Mesothelial cell of epicardium (in vitro differentiated cells): ENCODE data around the gene DPH7. TPM values are rescaled to one million over a fixed set of nuclear protein-coding genes. Genes with fewer than 3 reads are reported as not detected.
"Not testable (repeated sequence)": the region's sequence is repeated elsewhere in the genome, so short reads cannot be mapped to it uniquely, and the experiment has no call there.

Experiments used
- DNase-seq, 2 experiments: peaks; one replicate each; pipeline ENCODE4 v3.0.0; 2021; ENCODE audit warnings: low spot score in 2 of 2; ENCODE audit not compliant: unreplicated experiment in 2 of 2
- H3K27ac Mint-ChIP-seq: 2 replicates; pipeline ENCODE4 v1.8.0; 2021; ENCODE audit warnings: mixed read lengths
- H3K27me3 Mint-ChIP-seq: 2 replicates; pipeline ENCODE4 v1.8.0; 2021; ENCODE audit warnings: low read depth, mixed read lengths
- H3K36me3 Mint-ChIP-seq: 2 replicates; pipeline ENCODE4 v1.8.0; 2021; ENCODE audit warnings: mixed read lengths
- H3K4me1 Mint-ChIP-seq: 2 replicates; pipeline ENCODE4 v1.8.0; 2021; ENCODE audit warnings: mixed read lengths
- H3K4me3 Mint-ChIP-seq: 2 replicates; pipeline ENCODE4 v1.8.0; 2021; ENCODE audit warnings: mild to moderate bottlenecking, moderate library complexity, mixed read lengths
- H3K9me3 Mint-ChIP-seq: 2 replicates; pipeline ENCODE4 v1.8.0; 2021; ENCODE audit warnings: mixed read lengths
- total RNA-seq: library from RNA; stranded (reverse); gene quantifications from 3 replicates; pipeline ENCODE4 v1.2.1, GENCODE V29; 2021
- TF ChIP-seq, protein P1 (sequence below): fragments of 200-600 bp; sonication (generic); IDR thresholded peaks from one replicate; pipeline ENCODE4 v1.5.0; 2021; ENCODE audit warnings: antibody characterized with exemption; ENCODE audit not compliant: unreplicated experiment

DPH7 gene
- total RNA-seq, 1 donor from 2014 or later = 59.4 TPM

DNA sequence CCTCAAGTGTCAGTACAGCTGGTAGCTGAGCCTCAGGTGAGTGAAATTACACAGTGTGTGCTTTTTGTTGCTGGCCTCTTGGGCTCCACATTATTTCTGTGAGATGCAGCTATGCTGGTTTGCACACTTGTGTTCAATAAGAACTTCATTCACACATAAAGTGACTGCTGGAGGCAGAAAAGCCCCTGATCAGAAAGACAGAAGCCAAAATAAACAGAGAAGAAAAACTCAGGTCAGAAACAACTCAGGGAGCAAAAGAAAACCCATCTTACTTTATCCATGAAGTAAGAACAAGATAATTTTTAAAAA lies 43.7 kb downstream of the DPH7 start:
- TF ChIP-seq, protein P1, sequence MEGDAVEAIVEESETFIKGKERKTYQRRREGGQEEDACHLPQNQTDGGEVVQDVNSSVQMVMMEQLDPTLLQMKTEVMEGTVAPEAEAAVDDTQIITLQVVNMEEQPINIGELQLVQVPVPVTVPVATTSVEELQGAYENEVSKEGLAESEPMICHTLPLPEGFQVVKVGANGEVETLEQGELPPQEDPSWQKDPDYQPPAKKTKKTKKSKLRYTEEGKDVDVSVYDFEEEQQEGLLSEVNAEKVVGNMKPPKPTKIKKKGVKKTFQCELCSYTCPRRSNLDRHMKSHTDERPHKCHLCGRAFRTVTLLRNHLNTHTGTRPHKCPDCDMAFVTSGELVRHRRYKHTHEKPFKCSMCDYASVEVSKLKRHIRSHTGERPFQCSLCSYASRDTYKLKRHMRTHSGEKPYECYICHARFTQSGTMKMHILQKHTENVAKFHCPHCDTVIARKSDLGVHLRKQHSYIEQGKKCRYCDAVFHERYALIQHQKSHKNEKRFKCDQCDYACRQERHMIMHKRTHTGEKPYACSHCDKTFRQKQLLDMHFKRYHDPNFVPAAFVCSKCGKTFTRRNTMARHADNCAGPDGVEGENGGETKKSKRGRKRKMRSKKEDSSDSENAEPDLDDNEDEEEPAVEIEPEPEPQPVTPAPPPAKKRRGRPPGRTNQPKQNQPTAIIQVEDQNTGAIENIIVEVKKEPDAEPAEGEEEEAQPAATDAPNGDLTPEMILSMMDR = no peak
- no peak for DNase-seq
- H3K27ac Mint-ChIP-seq = peak overlapping the region; percentile 70
- H3K4me3 Mint-ChIP-seq = no peak overlapping the region
- peaks cover 7% of the 10 kb centered on the region for H3K36me3 Mint-ChIP-seq
- H3K27me3 Mint-ChIP-seq = no peaks in the 10 kb centered on the region
- H3K9me3 Mint-ChIP-seq = peaks cover 5% of the 10 kb centered on the region
- peaks cover 7% of the 10 kb centered on the region for H3K4me1 Mint-ChIP-seq

GRCh38 chr9:137534256-137535119 lies 44.2 kb downstream of the DPH7 start:
- peaks cover 5% of the 10 kb centered on the region for H3K9me3 Mint-ChIP-seq
- peaks cover 7% of the 10 kb centered on the region for H3K4me1 Mint-ChIP-seq
- no peaks in the 10 kb centered on the region for H3K27me3 Mint-ChIP-seq
- TF ChIP-seq, protein P1 = peak; percentile 27
- H3K36me3 Mint-ChIP-seq = peaks cover 7% of the 10 kb centered on the region
- peak overlapping the region; percentile 70 for H3K27ac Mint-ChIP-seq
- DNase-seq = no peak
- H3K4me3 Mint-ChIP-seq = no peak overlapping the region

GRCh38 chr9:137532891-137533468 lies 45.7 kb downstream of the DPH7 start:
- not testable (repeated sequence) for H3K36me3 Mint-ChIP-seq, H3K27ac Mint-ChIP-seq, H3K27me3 Mint-ChIP-seq, H3K9me3 Mint-ChIP-seq, H3K4me1 Mint-ChIP-seq, DNase-seq, H3K4me3 Mint-ChIP-seq

GRCh38 chr9:137531099-137531765 lies 47.5 kb downstream of the DPH7 start:
- no peak overlapping the region for H3K27ac Mint-ChIP-seq

DNA sequence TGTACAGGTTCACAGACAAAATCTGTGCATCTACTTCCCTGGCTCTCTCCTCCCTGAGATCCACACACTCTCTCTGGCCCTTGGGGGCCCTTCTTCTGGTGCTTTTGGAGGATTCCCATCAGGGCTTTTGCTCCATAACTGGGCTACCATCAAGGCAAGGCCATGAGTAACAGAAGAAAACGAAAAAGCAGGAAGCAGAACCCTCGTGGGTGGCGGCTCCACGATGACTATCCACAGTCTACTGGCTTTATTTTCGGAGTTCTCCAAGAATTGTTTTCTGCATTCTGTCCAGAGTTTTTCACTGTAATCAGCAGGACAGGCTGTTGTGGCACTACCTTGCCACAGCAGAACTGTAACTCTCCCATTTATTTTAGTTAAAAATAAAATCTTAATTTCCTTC lies 48.4 kb downstream of the DPH7 start:
- H3K27ac Mint-ChIP-seq = no peak overlapping the region
- no peak for DNase-seq
- no peaks in the 10 kb centered on the region for H3K9me3 Mint-ChIP-seq
- H3K36me3 Mint-ChIP-seq = no peaks in the 10 kb centered on the region
- peaks cover 4% of the 10 kb centered on the region for H3K27me3 Mint-ChIP-seq
- no peak overlapping the region for H3K4me3 Mint-ChIP-seq
- TF ChIP-seq, protein P1 = no peak
- peaks cover 10% of the 10 kb centered on the region for H3K4me1 Mint-ChIP-seq

More at GRCh38 chr9:137531099-137531765, 47.5 kb downstream of the DPH7 start:
- H3K4me3 Mint-ChIP-seq = no peak overlapping the region
- peaks cover 7% of the 10 kb centered on the region for H3K4me1 Mint-ChIP-seq
- H3K36me3 Mint-ChIP-seq = peaks cover 2% of the 10 kb centered on the region
- peaks cover 2% of the 10 kb centered on the region for H3K9me3 Mint-ChIP-seq
- peaks cover 4% of the 10 kb centered on the region for H3K27me3 Mint-ChIP-seq
- no peak for DNase-seq
- TF ChIP-seq, protein P1 = no peak

DNA sequence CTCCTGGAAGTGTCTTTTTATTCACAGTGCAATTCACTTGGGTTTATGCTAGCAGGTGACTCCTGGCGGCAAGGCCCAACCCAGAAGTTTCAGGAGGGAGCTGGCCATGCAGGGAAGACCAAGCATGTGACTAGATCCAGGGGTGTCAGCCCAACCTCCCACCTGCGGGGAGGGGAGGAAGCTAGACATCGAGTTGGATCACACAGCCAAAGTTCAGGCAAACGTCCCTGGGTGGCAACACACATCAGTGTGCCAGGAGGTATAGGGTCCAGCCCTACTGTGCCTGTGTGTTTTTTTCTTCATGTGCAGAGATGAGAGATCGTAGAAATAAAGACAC lies 53.8 kb downstream of the DPH7 start:
- H3K4me3 Mint-ChIP-seq = no peak overlapping the region
- TF ChIP-seq, protein P1 = no peak
- H3K36me3 Mint-ChIP-seq = no peaks in the 10 kb centered on the region
- H3K4me1 Mint-ChIP-seq = peaks cover 3% of the 10 kb centered on the region
- DNase-seq = no peak
- H3K27me3 Mint-ChIP-seq = peaks cover 4% of the 10 kb centered on the region
- H3K9me3 Mint-ChIP-seq = no peaks in the 10 kb centered on the region
- no peak overlapping the region for H3K27ac Mint-ChIP-seq
